Skin of body (tissue), 2 donors: Measurements from ENCODE around the gene TOX2. TPM values are rescaled to one million over a fixed set of nuclear protein-coding genes. Genes with fewer than 3 reads are reported as not detected.

Experiments used
- DNase-seq: peaks from one replicate; lab custom pipeline; 2025; lab: John Stamatoyannopoulos, UW
- total RNA-seq: library from RNA; depleted of rRNA; stranded (reverse); fragments of >200 nt; gene quantifications from one replicate; pipeline ENCODE4 v1.2.3, GENCODE V29; 2014

TOX2 gene
- total RNA-seq, 1 donor from 2014 or later, result 0.89 TPM

DNA sequence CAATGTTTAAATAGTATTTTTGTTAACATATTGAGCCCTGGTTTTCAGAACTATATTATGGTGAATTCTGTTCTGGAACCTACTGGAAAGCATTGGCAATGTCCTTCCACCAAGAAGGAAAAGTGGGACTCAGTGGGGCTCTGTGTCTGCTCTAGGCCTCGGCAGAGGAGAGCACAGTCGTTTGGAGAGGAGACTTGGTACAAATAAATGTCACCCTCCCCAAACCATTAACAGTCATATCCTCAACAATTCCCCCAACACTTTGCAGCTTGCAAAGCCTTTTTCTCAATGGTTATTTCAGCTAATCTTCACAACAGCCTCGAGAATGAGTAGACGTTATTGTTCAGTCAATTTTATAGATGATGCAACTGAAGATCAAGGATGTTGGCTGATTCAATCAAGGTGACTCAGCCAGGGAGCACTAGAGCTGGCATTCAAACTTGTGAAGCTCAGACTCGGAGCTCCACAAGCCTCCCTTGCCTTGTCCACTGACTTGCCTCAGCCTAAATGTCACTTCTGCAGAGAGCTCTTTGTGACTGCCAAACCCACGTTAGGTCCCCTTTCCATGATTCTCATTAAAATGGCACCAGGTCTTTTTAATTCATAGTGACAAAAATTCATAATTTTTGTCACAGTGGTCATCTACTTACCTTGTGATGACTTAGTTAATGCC, 60.6 kb downstream of the TOX2 start:
- DNase-seq, result no peak

DNA sequence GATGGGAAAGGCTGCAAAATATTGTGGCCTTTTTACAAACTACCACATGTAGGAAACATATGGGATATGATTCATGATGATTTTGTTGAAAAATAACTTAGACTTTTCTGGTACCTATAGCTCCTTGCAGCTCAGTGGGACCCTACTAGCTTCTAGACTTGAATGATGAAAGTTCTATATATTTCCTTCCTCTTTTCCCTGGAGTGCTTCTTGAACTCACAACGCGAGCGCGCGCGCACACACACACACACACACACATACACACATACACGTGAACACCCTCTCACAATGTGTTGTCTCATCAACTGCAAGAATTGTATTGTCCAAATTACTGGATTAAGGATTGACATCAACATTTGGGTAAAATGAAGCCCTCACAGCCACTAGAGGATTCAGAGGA, 61.9 kb downstream of the TOX2 start:
- DNase-seq, result no peak

DNA sequence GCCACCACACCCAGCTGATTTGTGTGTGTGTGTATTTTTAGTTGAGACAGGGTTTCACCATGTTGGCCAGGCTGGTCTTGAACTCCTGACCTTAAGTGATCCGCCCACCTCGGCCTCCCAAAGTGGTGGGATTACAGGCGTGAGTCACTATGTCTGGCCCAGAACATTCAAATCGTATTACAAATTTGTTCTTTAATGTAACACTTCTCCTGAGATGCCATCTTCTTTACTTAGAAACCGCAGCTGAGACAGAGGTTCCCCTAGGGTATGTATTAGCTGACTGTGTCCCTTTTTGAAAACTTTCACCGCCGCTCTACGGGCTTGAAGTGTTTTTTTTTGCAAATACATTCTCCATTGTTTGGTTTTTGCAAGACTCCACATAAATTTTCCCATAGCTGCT, 62.6 kb downstream of the TOX2 start:
- DNase-seq, result no peak

DNA sequence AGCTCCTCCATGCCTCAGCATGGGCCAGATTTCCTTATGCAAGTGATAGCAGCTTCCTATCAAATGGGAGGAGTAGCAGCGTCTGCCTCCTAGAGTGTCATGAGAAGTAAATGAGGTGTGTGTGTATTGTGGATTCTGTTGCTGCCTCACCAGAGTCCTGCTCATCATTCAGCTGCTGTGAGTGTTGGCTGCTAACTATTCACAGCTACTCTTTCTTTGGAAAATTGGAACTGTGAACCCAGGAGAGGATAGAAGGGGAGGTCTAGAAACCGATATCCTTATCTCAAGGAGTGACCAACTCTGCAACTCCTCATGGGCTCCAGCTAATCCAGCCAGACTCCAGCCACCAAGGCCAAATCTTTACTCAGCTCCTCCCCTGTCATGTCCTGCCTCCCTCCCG, 63.3 kb downstream of the TOX2 start:
- no peak for DNase-seq

DNA sequence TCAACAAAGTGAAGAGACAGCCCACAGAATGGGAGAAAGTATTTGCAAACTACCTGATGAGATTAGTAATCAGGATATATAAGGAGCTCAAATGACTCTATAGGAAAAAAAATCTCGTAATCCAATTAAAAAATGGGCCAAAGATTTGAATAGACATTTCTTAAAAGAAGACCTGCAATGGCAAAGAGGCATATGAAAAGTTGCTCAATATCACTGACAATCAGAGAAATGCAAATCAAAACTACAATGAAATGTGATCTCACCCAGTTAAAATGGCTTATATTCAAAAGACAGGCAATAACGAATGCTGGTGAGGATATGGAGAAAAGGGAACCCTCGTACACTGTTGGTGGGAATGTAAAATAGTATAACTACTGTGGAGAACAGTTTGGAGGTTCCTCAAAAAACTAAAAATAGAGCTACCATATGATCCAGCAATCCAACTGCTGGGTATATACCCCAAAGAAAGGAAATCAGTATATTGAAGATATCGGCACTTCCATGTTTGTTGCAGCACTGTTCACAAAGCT, 65.0 kb downstream of the TOX2 start:
- DNase-seq, result no peak

DNA sequence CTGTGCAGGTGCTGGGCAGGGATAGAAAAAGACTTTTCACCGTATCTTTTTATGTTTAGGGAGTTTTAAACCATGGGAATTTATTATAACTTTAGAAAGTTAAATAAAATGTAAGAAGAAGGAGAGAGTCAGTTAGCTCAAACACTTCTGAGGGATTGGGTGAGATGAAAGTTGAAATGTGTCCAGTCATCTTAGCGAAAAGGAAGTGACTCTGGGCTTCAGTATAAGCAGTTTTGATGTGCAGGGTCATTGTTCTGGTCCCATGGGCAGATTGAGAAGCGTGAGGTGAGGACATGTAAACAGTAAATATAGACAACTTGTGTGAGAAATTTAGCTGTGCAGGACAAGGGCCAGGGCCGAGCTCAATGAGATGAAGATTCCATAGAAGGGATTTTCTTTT, 66.9 kb downstream of the TOX2 start:
- DNase-seq, result no peak

DNA sequence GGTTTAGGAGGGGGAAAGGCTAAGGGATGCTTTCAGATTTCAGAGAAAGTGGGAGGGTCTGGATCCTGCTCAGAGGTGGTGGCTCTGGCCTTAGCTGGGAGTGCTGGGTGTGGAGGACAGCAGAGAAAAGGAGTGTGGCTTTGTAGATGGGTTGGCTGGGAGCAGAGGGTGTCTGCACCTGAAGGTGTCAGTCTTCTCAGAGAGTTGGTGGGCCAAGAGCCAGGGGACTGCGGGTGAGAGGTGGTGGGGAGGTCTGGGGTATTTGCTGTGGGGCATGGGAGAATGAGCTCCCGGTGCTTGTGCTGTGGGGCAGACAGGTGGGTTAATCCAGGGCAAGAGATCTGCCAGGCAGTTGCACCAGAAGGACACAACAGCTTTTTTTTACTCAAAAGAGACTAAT, 67.4 kb downstream of the TOX2 start:
- DNase-seq, result no peak

DNA sequence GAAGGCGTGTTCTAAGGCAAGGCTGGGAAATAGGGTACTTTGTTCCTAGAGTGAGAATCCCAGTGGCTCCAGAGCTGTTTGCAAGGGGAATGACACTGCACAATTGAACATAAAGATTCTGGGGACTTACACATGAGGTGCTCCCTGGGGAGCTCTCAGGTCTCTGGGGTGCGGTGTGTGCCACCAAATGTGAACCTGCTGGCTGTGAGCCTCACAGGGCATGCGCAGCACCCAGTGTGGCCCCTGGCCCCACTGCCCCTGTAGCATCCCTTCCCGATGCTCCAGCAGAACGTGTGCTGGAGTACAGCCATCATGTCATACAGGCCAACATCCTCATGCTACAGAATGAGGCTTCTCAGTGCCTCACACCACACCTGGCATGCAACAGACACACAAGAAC, 68.2 kb downstream of the TOX2 start:
- DNase-seq, result no peak

DNA sequence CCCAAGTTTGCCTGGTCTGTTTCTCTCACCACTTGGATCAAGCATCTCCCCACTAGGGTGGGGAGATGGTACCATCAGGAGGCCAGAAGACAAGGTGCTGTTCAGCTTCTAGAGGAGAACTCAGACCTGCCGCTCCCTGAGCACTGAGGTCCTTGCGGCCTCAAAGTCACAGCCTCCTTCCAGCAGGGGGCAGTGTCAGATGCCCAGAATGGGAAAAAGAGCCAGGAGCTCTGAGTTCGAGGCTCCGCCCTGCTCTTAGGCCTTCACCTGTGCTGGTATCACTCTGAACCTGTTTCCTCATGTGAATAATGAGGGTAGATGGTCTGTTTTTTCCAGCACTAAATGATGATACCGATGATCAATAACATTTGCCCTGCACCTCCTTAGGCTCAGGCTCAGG, 68.7 kb downstream of the TOX2 start:
- DNase-seq, result no peak

DNA sequence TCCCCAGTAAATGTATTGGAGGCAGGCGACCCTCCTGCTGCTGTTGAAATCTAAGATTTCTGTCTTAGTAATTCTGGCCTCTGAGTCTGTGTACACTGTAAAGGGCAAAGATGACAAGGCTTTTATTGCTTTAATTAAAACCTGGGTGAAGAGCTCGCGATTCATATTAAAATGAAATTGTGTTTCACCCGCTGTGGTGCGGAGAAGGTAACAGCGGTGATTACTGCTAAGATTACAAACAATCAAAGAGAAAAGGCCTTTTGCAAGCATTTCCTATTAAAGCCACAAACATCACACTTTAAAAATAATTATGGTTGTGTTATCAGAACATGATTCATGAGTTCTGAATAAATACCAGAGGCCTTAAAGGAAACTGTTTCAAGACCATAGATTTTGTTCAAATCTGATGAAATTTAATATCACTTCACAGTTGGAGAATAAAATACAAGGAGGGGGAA, 69.3 kb downstream of the TOX2 start:
- no peak for DNase-seq

DNA sequence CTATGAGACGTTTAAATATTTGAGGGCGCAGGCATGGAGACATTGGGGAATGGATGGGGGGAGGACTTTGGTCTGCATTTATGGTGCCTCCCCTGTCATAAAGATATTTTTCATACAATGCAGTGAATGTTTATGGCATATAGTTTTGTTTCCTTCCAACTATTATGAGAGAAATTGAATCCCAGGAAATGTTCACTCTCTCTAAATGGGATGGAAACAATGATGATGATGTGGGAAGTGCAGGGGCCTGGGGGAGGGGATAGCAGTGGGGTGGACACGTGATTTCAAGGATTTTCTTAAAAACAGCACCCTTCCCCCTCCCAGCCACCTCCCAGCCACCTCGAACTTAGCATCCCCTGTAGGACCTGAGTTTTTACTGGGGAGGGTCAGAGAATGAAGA, 69.9 kb downstream of the TOX2 start:
- DNase-seq, result no peak

DNA sequence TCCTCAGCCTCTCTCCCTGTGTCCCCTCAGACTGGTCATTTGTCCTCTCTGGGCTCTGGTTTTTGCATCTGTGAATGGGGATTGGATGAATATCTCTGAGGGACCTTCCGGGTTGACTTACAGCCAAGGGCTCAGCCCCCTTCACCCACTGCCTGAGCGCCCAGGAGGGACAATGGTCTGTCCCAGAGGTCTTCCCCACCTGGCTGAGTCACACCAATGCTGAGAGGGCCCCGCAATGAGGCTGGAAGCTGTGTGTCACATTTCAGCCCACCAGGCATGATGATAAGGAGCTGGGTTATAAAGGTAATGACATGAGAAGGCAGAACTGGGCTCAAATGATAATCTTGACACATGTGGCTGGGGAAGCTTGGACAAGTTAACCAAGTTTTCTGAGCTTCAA, 70.5 kb downstream of the TOX2 start:
- DNase-seq, result no peak

DNA sequence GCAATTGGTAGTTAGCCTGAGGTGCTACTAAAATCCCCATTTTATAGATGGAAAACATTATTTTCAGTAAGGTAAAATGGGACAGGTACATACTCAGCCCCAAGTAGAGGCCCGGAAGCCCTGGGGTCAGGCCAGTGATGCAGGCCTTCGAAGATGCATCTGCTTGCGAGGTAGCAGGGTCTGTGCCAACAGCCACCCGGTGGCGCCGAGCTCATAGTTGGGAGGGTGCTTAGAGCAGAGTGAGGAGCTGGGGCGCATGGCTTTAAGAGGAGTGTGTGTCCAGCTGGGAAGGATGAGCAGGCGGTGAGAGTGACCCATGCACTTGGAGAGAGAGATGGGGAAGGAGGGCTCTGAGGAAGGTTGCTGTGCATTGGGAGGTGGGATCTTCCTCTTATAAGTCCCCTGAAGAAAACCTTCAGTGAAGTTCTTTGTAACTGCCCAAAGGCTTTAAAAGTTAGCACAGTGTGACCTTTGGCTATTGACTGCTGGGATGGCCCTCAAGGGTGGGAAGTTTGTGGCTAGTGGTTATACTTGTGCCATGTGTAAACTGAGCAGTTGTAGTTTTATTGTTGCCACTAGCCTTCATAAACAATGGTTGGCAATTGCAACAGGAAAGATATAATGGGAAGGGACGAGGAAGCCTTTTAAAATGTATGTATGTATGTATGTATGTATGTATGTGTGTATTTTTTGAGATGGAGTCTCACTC, 71.1 kb downstream of the TOX2 start:
- no peak for DNase-seq

DNA sequence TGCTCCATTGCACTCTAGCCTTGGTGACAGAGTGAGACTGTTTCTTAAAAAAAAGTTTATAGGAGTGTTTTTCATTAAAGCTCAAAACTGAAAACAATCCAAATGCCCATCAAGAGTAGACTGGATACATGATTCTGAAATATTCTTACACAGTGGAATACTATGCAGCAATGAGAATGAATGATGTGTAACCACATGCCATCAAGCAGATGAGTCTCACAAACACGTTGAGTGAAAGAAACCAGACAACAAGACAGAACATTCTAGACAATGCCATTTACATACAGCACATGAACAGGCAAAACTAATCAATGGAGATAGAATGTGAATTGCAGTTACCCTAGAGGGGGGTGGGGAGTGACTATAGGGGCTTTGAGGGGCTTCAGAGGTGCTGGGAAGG, 72.4 kb downstream of the TOX2 start:
- DNase-seq, result no peak

DNA sequence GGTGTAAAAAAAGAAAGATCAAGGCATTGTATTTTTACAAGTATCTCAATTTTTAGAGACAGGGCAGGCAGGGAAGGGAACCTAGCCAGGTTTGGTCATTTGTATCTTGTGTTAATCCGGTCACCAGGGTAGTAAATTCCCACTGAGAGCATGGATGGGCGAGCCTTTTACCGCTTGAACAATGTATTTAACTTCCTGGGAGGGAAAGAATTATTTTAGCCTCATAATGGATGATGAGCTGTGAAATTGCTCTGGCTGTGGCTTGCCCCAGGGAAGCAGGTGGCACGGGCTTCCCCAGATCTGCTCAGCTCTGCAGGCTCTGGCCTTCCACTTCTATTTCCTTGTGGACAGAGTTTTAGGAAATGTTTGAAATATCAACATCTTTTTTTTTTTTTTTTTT, 72.9 kb downstream of the TOX2 start:
- no peak for DNase-seq

DNA sequence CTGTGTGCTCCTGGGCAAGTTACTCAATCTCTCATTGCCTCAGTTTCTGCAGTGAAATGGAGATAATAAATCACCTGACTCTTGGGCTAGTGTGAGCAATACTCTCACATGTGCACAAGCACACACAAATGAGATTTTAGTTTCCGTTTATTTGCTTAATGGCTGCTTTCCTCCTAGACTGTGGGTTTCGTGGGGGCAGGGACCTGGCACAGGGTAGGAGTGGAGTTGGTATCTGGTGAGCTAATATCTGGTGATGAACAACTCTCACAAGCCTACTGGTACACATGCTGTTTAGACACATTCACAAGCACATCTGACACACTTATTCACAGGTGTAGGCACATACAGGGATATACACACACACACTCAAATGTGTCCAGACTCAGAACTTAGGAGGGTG, 73.8 kb downstream of the TOX2 start:
- no peak for DNase-seq

DNA sequence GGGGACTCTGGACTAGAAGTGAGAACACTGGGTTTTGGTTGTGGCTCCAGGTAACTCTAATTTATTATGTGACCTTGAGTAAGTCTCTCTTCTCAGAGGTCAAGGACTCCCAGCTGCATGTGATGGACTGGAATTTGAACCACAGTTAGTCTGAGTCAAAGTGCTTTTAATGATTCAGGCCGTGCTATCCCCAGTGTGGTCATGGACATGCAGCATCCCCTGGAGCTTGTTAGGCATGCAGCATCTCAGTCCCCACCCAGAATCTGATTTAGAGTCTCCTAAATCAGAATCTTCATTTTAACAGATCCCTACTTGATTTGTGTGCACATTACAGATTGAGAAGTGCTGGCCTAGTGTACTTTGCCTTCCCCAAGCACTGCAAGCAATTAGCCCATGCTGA, 74.2 kb downstream of the TOX2 start:
- DNase-seq, result no peak

DNA sequence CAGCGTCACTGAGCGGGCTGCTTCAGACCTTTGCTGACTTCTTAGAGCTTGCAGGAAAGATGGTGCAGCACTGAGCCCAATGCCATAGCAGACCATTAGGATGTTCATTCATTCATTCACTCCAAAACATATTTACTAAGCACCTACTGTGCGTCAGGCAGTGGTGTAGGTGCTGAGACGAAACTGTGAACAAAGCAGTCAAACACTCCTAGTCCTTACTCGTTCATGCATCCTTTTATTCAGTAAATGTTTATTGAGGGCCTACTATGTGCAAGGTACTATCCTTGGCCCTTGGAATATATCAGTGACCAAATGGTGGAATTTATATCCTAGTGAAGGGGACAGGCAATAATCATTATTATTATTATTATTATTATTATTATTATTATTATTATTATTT, 76.6 kb downstream of the TOX2 start:
- no peak for DNase-seq

DNA sequence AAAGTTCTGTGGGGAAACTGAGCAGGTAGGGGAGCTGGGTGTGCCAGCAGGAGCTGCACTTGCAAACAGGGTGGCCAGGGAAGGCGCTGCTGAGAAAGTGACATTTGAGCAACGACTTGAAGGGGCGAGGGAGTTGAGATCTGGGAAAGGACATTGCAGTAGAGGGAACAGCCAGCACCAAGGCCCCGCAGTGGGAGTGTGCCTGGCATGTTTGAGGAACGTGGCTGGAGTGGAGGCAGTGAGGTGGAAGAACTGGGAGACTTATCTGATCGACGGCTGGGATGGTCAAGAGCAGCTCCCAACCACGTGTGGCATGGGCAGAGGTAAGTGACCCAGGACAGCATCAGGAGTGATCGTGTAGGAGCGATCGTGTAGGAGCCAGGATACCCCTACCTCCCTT, 77.3 kb downstream of the TOX2 start:
- DNase-seq, result no peak

DNA sequence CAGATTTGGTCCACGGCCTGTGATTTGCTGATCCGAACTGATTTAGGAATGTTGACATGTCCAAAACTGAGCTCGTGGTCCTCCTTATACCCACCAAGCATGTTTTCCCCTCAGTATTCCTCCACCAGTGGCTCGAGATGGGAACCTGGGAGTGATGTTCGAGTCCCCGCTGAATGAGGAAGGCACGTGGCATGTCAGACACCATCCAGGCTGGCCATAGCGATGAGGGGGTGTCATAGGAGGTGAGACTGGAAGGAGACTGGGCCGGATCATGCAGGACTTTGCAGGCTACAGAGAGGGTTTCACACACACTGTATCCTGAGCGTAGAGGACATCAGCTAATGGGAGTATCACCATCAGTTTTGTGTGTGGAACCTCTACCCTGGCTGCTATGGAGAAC, 78.2 kb downstream of the TOX2 start:
- DNase-seq, result no peak

DNA sequence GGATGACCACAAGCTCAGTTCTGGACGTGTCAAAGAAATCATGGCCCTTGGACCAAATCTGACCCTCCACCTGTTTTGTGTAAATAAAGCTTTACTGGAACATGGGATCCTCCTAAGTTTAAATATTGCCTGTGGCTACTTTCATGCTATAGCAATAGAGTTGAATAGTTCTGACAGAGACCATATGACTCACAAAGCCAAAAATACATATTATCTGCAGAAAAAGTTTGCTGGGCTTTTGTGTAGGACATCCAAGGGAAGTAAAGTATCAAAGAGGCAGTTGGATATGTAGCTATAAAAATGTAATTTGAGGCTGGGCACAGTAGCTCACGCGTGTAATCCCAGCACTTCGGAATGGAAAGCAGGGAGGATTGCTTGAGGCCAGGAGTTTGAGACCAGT, 78.9 kb downstream of the TOX2 start:
- no peak for DNase-seq

DNA sequence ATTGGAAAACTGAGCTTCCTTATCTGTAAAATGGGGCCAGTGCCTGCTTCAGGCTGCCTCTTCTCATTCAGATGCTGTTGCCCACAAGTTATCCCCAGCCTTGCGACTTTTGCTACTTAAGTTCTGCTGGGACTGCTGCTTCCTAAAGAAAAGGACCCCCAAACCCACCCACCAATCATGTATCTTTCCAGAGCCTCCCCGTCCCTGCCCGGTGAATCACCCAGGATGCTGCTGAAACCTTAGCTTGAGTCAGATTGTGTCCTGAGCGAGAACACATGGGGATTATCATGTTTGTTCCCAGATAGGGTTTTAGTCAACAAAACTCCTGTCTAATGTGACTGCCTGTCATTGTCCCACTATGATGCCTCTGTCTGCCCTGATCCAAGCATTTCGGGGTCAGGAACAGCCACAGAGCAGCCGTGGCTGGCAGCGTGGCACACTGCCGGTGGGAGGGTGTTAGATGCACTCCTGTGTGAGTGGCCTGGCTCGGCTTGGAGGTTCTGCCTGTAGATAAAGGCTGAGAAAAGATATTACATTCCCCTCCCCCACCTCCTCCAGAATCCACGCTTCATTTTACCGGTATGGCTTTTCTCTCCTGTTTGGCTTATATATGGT, 79.9 kb downstream of the TOX2 start:
- DNase-seq, result no peak

DNA sequence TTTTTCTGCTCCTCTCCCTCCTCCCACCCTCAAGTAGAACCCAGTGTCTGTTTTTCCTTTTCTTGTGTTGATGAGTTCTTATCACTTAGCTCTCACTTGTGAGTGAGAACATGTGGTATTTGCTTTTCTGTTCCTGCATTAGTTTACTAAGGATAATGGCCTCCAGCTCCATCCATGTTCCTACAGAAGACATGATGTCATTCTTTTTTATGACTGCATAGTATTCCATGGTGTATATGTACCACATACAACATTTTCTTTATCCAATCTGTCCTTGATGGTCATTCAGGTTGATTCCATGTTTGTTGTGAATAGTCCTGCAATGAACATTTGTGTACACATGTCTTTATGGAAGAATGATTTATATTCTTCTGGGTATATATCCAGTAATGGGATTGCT, 81.0 kb downstream of the TOX2 start:
- no peak for DNase-seq
